Amniotic epithelial cell (primary cell): Measurements from ENCODE around the gene GULP1.

Experiments
- DNase-seq: peaks from one replicate; pipeline ENCODE4 v3.0.0-alpha.2; 2010; ENCODE audit warnings: low read depth

Gene GULP1

GRCh38 chr2:188367164-188367563, 75.5 kb downstream of the GULP1 start:
- DNase-seq = no peak

DNA sequence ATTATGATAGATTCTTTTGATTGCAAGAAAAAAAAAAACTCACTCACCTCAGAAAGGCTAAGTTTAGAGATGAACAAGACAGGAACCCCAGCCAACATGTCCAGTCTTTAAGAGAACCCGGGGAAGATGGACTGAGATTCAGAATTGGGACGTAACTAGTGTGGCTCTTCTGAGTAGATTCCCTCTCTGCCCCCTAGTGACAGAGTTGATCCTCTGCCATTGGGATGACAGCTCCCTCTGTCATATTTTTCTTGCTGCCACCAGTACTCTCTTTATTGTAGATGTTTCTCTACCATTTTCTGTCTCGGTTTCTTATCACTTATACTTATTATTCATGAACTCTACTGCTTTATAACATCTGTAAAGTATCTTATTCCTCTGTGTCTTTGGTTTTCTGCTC, 77.7 kb downstream of the GULP1 start:
- peak; percentile 55 for DNase-seq

- peak; percentile 27 for DNase-seq
These were observed 86.8 kb downstream of the GULP1 start for GRCh38 chr2:188378371-188378950.

GRCh38 chr2:188379748-188380147, 88.1 kb downstream of the GULP1 start:
- DNase-seq = no peak

DNA sequence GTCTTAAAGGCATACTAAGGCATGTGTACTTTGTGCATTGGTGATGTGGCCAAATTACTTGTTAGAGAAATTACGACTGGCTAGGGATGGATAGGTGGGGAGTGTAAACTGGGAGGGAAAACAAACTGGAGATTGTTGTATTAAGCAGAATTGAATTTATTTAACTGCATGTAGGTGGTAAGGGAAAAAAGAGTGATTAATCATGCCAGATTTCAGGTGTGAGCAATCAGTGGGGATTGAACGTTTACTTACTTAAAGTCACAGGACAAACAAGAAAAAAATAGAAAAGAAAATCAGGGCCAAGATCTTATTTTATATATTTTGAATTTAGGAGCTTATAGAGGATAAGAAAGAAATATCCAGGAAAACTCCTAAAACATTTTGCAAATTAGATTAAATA, 88.6 kb downstream of the GULP1 start:
- DNase-seq = no peak

DNA sequence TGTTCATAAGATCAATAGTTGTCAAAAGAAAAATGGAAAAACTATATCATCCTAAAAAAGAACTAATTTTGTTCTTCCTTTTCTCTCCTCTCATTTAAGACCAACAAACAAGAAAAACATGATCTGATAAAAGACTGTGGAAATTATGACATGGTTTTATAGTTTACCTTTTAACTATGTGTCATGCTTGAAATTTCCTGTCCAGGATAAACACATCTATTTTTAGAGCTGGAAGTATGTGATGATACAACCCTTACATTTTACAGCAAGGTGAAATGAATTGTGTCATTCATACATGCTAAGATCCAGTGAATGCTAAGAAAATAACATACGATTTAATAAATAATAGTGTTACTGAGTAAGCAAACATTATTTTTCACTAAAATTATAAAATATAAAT, 89.9 kb downstream of the GULP1 start:
- peak; percentile 83 for DNase-seq

GRCh38 chr2:188382107-188382506, 90.4 kb downstream of the GULP1 start:
- peak; percentile 7 for DNase-seq

- peak; percentile 11 for DNase-seq
These were observed 91.5 kb downstream of the GULP1 start for GRCh38 chr2:188383158-188383557.

- DNase-seq = no peak
These were observed 94.2 kb downstream of the GULP1 start for GRCh38 chr2:188385857-188386256.

DNA sequence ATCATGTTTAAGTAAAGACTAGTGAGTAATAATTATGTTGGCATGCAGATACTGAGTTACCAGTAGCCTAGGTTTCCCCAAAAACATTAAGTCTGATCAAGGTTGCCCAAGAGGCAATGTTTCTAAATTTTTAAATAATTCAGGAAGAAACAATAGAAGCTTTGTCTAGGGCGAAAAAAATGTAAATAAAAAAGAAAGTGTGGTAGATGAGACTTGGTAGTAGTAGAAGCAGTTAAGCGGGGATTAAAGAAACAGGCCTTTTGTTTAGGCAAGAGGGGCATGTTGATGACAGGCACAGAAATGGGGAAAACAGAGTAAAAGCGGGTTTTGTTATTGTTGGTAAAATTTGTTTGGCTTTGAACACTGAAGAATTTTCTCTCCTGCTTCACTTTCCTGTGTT, 97.2 kb downstream of the GULP1 start:
- no peak for DNase-seq

DNA sequence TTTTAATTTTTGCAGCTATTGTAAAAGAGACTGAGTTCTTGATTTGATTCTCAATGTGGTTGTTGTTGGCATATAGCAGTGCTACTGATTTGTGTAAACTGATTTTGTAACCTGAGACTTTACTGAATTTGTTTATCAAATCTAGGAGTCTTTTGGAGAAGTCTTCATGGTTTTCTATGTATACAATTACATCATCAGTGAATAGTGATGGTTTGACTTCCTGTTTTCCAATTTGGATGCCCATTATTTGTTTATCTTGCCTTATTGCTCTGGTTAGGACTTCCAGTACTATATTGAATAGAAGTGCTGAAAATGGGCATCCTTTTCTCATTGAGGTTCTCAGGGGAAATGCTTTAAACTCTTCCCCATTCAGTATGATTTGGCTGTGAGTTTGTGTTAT, 99.7 kb downstream of the GULP1 start:
- no peak for DNase-seq

GRCh38 chr2:188394931-188395472, 103.3 kb downstream of the GULP1 start:
- DNase-seq = no peak

DNA sequence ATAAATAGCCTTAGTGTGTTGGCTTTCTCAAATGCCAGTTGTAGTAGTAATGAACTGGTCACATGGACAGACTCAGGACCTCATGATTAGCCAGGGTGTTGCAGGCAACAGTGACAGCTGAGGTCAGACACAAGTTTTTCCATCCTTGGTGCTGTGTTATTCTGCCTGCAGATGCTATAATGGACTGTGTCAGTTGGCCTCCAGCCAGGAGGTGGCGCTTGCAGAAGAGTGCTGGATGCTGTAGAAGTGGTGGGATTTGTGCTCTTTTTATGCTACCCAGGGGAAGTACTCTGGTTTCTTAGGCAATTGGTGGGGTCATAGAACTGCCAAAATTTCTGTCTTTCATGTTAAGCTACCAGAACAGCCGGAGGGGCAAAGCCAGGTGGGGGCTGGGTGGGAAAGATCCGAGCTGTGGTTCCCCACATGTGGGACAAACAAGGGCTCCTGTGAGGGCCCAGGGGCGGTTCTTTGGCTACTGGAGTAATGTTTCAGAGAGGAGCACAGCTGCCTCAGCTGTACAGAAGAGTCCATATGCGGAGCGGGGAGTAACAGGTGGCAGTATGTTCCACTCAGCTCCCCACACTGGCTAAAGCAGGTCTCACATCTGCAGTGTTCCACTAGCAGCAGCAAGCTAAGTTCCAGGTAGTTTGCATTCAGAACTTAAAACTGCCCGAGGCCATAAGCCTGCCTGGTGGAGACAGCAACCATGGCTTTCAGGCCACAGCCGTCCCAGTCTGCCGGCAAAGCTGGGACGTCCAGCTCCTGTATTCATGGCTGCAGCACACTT, 104.4 kb downstream of the GULP1 start:
- DNase-seq = no peak

- peak; percentile 50 for DNase-seq
These were observed 107.5 kb downstream of the GULP1 start for GRCh38 chr2:188399159-188399558.

DNA sequence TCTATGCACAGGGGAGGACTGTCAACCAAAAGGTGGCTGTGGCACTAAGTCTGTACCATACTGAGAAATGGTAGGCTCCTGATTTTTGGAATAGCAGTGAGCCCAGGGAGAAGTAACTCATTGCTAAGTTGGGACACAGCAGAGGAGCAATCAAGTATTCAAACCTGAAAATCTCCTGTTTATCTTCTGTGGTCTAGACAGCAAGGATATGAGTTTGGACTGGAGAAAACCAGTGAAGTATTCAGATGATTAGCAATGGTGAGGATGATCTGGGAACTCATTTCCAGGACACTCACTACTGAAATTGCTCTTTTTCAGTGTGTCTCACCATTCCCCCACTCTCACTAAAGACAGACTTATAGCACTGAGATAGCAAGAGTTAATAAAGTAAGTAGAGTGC, 112.0 kb downstream of the GULP1 start:
- DNase-seq = peak; percentile 24

DNA sequence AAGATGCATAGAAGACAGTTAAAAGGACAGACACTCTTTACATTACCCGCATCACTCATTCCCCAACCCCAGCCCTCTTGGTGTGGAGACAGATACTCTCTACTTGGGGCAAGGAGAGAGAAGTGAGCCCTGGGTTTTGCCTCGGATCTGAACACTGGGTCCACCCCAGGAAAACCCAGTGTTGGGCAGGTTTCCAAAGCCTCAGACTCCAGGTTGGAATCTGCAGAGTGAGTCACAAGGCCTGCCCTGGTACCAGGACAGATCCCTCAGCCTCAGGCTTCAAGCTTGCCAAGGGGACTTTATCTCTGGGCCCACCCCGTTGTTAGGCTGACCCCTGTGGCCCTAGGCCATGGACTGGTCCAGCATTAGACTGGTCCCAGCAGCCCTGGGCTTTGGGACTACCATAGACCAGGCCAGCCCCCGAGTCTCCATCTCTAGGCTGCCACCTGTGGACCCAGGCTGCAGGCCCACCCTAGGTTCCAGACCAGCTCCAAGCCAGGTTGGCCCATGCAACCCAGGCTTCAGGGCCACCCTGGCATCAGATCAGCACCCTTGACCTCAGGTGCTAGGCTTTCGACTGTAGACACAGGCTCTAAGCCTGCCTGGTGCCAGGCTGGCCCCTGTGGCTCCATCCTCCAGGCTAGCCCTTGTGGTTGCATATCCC, 112.8 kb downstream of the GULP1 start:
- DNase-seq = peak; percentile 47

DNA sequence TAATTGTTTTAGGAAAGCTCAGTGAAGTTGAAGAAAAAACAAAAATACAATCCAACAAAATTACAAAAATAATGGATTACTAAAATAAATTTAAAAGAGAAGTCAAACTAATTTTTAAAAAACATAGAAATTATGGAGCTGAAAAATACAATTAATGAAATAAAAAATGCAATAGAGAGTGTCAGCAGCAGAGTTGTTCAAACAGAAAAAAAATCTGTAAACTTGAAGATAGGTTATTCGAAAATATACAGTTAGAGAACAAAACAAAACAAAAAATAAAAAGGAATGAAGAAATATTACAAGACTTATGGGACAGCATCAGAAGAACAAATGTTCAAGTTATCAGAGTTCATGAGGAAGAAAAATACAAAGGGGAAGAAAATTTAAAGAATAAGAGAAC, 114.7 kb downstream of the GULP1 start:
- no peak for DNase-seq

- peak; percentile 92 for DNase-seq
These were observed 119.0 kb downstream of the GULP1 start for GRCh38 chr2:188410504-188411235.

DNA sequence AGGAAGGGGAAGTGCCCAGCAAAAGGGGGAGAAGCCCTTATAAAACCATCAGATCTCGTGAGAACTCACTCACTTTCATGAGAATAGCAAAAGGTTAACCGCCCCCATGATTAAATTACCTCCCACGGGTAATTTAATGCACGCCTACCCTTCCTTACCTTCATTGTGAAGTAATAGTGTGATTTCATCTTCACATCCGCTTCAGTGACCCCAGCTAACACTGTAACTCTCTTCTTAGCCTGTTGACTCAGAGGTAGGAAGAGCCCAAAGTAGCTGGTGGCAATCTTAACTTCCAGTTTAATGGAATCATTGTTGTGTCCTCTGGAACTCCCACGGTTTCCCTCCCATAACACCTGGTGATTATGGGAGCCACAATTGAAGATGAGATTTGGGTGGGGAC, 120.5 kb downstream of the GULP1 start:
- DNase-seq = no peak

DNA sequence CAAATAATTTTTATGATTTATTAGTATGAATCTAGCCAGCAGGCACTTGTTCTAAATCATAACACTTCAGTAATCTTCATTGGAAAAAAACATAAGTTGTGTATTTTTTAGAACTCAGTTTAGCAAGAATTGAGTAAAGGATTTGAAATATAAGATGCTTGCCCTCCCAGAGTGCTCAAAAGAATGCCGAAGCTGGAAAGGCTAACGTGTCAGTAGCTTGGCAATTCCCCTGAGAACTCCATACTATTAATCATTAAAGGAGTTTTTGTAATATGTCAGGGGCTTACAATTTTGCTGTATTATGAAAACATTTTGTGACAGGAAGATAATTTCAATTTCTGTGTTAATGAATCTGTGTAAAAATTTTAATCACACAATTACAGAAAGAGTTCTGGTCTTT, 122.7 kb downstream of the GULP1 start:
- peak; percentile 88 for DNase-seq

DNA sequence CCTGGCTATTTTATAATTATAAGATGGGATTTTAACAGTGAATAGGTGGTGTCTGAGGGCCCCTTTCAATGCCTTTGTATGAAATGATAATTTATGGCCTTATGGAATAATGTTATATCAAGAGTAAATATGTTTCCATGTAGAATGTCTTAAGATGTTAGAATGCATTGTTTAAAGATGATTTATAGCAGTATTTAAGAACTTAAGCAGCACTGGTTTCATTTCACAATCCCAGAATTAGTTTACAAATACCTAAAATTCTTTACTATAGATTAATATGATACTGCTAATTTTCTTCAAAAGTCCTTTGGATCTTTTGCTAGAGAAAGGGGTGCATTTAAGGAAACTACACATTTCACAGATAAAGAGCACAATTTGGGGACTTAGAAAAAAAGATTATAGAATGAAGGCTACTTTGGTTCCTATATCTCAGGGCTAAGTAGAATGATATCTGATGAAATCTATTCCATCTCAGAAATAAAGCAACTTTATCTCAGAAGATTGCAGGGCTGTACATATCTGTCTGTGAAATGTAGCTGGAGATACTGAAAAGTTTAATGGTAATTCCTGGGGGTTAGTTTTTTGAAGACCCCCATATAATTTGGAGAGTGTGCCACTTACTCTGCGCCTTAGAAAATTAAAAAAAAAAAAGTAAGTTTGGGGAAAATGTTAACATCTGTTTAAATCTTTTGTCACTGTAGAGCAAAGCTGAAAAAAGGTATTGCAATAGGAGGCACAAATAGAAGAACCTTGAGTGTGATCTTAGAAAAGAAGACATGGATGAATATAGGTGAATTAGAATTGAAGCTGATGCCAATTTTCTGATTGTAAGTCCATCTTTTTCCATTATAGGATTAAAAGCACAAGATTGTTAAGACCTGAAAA, 123.4 kb downstream of the GULP1 start:
- peak; percentile 74 for DNase-seq

GRCh38 chr2:188415754-188416083, 124.0 kb downstream of the GULP1 start:
- DNase-seq = no peak
